Neuron (in vitro differentiated cells): ENCODE data around the gene MVK.

Experiments
- H2AFZ ChIP-seq: one replicate; pipeline ENCODE4 v1.6.1; 2013; ENCODE audit warnings: low read depth, mild to moderate bottlenecking, inconsistent platforms, low read length, moderate library complexity
- H3K27me3 ChIP-seq: one replicate; pipeline ENCODE4 v1.6.1; 2013; ENCODE audit warnings: low read length; ENCODE audit not compliant: insufficient read depth
- H3K36me3 ChIP-seq: one replicate; pipeline ENCODE4 v1.6.1; 2013; ENCODE audit warnings: low read length; ENCODE audit not compliant: insufficient read depth
- H3K4me1 ChIP-seq: one replicate; pipeline ENCODE4 v1.6.1; 2013; ENCODE audit warnings: low read length; ENCODE audit not compliant: insufficient read depth
- H3K4me3 ChIP-seq: 2 replicates; pipeline ENCODE4 v1.5.1; 2013; ENCODE audit warnings: mild to moderate bottlenecking, low read length, moderate library complexity
- H3K9me3 ChIP-seq: one replicate; pipeline ENCODE4 v1.6.1; 2013; ENCODE audit warnings: low read length

Gene MVK

DNA sequence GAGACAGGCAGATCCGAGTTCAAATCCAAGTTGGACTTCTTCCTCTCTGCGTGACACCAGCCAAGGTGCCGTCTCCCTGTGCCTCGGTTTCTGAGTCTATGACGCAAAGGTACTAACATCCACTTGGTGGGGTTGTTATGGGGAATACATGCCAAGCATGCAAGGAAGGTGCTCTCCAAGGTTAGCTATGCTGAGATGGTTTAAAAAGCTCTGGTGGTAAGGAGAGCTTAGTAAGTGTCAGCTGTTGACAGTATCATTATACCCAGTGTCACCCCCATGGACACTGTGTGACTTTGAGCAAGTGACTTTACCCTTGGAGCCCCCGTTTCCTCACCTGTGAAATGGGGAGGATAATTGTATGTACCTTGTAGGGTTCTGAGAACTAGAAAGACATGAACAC, 22.5 kb upstream of the MVK start:
- Histone ChIP-seq H2AFZ (no peak overlapping the region), H3K9me3 (no peaks in the 10 kb centered on the region), H3K4me1 (no peaks in the 10 kb centered on the region), H3K27me3 (no peaks in the 10 kb centered on the region), H3K4me3 (no peak overlapping the region), H3K36me3 (no peaks in the 10 kb centered on the region)

DNA sequence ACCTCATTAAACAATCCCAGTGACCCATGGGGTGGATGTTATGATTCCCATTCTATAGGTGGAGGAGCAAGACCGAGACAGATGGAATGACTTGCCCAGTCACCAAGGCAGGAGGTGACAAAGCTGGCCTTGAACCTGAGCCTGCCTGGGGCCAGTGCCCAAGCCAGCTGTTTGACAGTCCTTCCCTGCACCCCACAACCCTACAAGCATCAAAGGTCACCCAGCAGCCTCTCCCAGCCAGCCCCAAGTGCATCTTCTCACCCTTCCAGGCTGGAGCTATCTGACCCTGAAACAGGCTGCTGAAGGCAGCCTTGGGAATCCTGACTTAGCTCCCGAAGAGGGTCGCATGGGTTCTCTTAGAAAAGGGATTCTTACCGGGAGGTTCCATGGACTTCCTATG, 20.6 kb upstream of the MVK start:
- Histone ChIP-seq H3K36me3 (peaks cover 7% of the 10 kb centered on the region), H3K27me3 (no peaks in the 10 kb centered on the region), H3K4me1 (no peaks in the 10 kb centered on the region), H3K9me3 (no peaks in the 10 kb centered on the region), H3K4me3 (no peak overlapping the region), H2AFZ (no peak overlapping the region)

DNA sequence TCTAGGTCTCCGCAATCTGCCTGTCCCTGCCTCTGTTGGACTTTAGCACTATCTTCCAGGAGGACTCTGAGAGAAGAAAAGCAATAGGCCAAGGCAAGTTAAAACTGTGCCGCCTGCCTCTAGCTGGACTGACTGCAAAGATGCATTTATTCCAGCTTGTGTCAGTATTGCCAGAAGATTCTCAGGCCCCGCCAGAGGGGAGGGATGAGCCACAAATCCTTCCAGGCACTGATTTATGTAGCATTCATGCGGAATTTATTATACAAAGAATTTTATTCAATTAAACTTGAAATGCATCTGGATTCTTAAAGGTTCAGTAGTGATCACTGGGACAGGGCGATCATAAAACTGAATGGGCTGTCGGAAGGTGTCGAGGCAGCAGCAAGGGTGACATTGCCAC, 20.1 kb upstream of the MVK start:
- no peak overlapping the region for H3K4me3 ChIP-seq
- no peaks in the 10 kb centered on the region for H3K27me3 ChIP-seq
- H3K36me3 ChIP-seq = peaks cover 9% of the 10 kb centered on the region
- no peak overlapping the region for H2AFZ ChIP-seq
- H3K9me3 ChIP-seq = no peaks in the 10 kb centered on the region
- no peaks in the 10 kb centered on the region for H3K4me1 ChIP-seq

DNA sequence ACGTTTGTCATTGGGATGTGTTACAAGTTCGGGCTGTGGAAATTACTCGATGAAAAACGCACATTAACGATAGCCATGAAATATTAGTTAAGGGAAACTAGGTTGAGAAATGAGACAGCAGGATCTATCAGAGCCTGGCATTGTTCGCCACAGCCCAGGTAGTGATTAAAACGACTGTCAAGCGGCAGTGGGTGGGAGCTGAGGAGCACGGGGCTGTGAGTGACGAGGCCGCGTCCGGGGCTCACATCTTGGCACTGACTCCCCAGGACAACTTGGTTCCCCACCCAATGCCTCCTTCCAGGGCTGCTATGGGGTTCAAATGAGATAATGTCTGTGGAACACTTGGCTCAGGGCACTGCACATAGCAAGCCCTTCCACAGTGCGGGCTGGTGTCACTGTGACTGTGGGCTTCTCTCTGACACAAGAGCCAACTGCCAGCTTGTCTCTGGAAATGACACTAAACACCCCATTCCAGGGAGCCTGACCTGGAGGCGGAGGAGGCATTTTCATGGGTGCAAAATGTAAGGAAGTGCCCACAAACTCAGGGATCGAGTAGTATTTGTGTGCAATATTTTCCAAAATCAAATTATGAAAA, 19.6 kb upstream of the MVK start:
- H3K27me3 ChIP-seq = no peaks in the 10 kb centered on the region
- no peak overlapping the region for H3K4me3 ChIP-seq
- peaks cover 11% of the 10 kb centered on the region for H3K36me3 ChIP-seq
- H3K9me3 ChIP-seq = no peaks in the 10 kb centered on the region
- no peaks in the 10 kb centered on the region for H3K4me1 ChIP-seq
- H2AFZ ChIP-seq = no peak overlapping the region

- Histone ChIP-seq H3K9me3 (no peaks in the 10 kb centered on the region), H3K36me3 (peaks cover 15% of the 10 kb centered on the region), H3K27me3 (no peaks in the 10 kb centered on the region), H2AFZ (no peak overlapping the region), H3K4me1 (no peaks in the 10 kb centered on the region), H3K4me3 (no peak overlapping the region)
These were observed 18.8 kb upstream of the MVK start for GRCh38 chr12:109554761-109555160.

DNA sequence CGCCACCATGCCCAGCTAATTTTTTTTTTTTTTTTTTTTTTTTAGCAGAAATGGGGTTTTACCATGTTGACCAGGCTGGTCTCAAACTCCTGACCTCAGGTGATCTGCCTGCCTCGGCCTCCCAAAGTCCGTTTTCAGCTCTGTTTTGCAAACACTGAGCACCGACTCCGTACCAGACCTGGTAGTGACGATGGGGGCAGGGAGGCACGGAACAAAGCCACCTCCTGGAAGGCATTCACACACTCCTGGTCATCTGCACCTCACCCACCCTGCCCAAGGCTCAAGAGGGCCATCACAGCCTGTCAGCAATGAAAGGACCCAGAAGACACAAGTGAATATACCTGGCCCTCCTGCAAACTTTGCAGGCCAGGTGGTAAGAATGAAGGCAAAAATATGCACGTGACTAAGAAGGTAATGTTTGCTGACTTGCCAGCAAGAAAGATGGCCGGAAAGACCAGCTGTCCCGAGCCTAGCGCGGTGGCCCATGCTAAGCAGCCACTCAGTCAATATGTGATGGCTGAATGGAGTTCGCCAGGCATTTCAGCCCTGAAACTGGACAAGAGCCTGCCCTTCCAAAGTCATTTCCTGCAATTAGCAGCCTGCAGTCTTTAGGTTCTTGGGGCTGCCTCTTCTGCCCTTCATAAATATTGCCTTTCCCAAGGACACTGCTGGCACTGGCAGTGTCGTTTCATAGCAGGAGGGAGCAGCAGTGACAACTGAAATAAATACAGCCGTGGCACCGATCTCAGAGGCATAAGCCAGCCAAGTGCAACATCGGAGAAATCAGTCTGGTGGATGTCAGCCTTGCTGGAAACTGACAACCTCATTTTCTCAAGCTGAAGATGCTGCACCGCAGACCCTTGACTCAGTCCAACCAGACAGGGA, 17.9 kb upstream of the MVK start:
- Histone ChIP-seq H2AFZ (no peak overlapping the region), H3K9me3 (no peaks in the 10 kb centered on the region), H3K4me1 (no peaks in the 10 kb centered on the region), H3K4me3 (no peak overlapping the region), H3K27me3 (no peaks in the 10 kb centered on the region), H3K36me3 (peaks cover 22% of the 10 kb centered on the region)

DNA sequence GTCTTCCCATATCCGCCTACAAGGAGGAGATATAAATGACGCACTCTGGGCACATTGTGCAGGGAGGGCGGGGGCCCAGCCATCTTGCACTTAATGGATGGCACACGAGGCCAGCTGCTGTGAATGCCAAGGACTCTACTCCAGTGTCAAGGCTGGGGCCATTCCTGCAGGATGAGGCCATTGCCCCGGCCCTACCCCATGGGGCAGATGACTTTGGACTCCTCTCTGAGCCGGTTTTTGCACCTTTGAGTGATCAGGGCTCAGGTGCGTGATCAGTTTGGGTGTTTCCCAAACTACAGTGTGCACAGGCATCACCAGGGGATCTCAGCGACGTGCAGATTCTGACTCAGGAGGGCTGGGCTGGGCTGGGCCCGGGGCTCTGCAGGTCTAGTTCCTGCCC, 16.4 kb upstream of the MVK start:
- no peaks in the 10 kb centered on the region for H3K27me3 ChIP-seq
- no peak overlapping the region for H3K4me3 ChIP-seq
- peaks cover 32% of the 10 kb centered on the region for H3K36me3 ChIP-seq
- no peak overlapping the region for H2AFZ ChIP-seq
- H3K9me3 ChIP-seq = no peaks in the 10 kb centered on the region
- H3K4me1 ChIP-seq = no peaks in the 10 kb centered on the region

GRCh38 chr12:109557805-109558204, 15.8 kb upstream of the MVK start:
- H2AFZ ChIP-seq = no peak overlapping the region
- H3K9me3 ChIP-seq = no peaks in the 10 kb centered on the region
- no peaks in the 10 kb centered on the region for H3K27me3 ChIP-seq
- H3K36me3 ChIP-seq = peaks cover 38% of the 10 kb centered on the region
- no peaks in the 10 kb centered on the region for H3K4me1 ChIP-seq
- H3K4me3 ChIP-seq = no peak overlapping the region

DNA sequence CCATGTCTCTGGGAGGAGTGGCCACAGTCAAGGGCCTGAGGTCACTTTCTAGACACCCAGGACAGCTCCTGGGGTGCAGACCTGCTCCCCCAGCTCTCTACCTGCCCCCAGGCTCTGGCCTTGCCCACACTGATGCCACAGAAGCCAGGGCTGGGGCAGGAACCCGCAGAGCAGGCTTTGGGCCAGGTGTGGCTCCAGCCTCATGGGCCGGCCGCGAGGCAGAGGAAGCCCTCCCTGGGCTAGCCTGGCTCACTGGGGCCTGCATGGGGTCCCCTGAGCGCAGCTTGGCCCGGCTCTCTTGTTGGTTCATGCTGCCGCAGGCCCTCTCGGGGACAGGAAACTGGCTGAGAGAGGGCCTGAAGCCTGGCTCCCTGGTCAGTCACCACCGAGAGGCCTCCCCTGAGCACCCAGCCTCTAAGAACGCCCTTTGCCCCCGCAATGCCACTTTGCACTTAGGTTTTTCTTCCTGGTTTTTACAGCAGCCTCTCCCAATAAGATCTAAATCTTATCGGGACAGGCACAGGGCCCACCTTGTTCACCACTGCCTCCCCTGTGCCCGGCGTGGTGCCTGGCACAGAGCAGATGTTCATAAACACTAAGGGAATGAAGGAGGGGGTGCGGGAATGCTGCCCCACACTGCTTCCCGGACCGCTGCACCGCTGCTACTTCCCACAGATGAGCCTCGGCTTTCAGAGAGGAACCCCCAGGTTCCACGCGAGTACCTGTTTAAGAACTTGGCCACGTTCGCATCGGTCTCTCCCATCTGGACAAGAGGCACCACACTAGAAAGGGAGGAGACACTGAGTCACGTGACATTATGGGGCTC, 15.0 kb upstream of the MVK start:
- Histone ChIP-seq H2AFZ (no peak overlapping the region), H3K4me1 (no peaks in the 10 kb centered on the region), H3K9me3 (no peaks in the 10 kb centered on the region), H3K4me3 (no peak overlapping the region), H3K36me3 (peaks cover 44% of the 10 kb centered on the region), H3K27me3 (no peaks in the 10 kb centered on the region)

GRCh38 chr12:109559200-109559505, 14.4 kb upstream of the MVK start:
- Histone ChIP-seq H2AFZ (no peak overlapping the region), H3K9me3 (no peaks in the 10 kb centered on the region), H3K4me1 (no peaks in the 10 kb centered on the region), H3K27me3 (no peaks in the 10 kb centered on the region), H3K36me3 (peaks cover 48% of the 10 kb centered on the region), H3K4me3 (no peak overlapping the region)

GRCh38 chr12:109559601-109560000, 14.0 kb upstream of the MVK start:
- H3K4me3 ChIP-seq = no peak overlapping the region

DNA sequence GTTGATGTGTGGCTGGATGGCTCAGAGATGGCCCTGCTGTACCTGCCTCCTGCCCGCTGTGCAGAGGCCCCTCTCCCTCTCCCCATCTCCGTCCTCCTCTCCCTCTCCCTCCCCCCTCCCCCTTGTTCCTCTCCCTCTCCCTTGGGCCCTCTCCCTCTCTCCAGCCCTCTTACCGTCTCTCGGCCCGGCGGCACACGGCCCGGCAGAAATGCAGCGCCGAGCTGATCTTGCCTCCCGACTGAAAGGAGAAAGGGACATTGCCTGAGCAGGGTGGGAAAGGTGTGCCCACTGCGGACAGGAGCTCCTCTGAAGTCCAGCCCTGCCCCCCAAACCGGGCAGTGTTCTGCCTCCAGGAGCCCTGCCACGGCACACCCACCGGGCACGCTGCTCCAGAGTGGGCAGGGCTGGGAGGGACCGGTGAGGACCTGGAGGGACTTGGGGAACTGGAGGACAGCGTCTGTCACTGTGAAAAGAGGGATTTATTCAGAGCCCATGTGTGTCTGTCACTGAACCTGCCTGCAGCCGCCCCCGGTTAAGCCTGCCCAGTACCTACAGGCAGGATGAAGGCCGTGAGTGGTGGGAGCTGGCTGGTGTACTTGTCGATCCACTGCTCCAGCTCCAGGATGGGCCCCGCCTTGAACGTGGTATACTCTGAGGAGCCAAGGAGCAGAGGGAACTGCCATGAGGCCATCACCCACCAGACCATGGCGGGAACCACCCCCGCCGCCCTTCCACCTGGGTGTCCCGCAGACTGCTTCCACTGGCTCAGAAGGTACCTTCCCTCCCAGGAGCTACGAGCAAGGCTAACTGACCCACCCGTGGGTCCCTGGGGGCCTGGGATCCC, 12.5 kb upstream of the MVK start:
- no peak overlapping the region for H3K4me3 ChIP-seq
- no peak overlapping the region for H2AFZ ChIP-seq
- no peaks in the 10 kb centered on the region for H3K4me1 ChIP-seq
- H3K36me3 ChIP-seq = peaks cover 67% of the 10 kb centered on the region
- no peaks in the 10 kb centered on the region for H3K27me3 ChIP-seq
- H3K9me3 ChIP-seq = no peaks in the 10 kb centered on the region

More at GRCh38 chr12:109559601-109560000, 14.0 kb upstream of the MVK start:
- Histone ChIP-seq H2AFZ (no peak overlapping the region), H3K27me3 (no peaks in the 10 kb centered on the region), H3K4me1 (no peaks in the 10 kb centered on the region), H3K9me3 (no peaks in the 10 kb centered on the region), H3K36me3 (peaks cover 52% of the 10 kb centered on the region)

DNA sequence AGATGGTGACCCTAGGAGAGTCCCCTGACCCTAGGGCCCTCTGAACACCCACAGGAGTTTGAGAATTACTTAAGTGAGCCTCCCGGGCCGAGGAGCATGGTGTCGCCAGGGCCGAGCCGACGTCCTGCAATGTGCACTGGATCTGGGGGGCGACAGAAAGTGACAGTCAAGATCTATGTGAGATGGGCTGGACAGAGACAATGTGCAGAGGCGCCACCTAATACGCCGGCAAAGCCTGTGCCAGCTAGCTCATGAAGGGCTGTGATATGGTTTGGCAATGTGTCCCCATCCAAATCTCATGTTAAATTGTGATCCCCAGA, 11.9 kb upstream of the MVK start:
- no peak overlapping the region for H3K4me3 ChIP-seq
- H3K36me3 ChIP-seq = peaks cover 73% of the 10 kb centered on the region
- H3K9me3 ChIP-seq = no peaks in the 10 kb centered on the region
- H3K27me3 ChIP-seq = no peaks in the 10 kb centered on the region
- H2AFZ ChIP-seq = no peak overlapping the region
- H3K4me1 ChIP-seq = no peaks in the 10 kb centered on the region
